Rectal smooth muscle tissue (tissue), 1 donor: ENCODE data around the gene CTSC.

Experiments used
- H3K27ac ChIP-seq: one replicate; pipeline ENCODE4 v1.7.0; 2013; ENCODE audit warnings: low read depth, low read length, inconsistent platforms
- H3K27me3 ChIP-seq: one replicate; pipeline ENCODE4 v1.7.0; 2013; ENCODE audit warnings: low read length; ENCODE audit not compliant: control insufficient read depth, insufficient read depth
- H3K36me3 ChIP-seq: one replicate; pipeline ENCODE4 v1.7.0; 2013; ENCODE audit warnings: low read length; ENCODE audit not compliant: control insufficient read depth, insufficient read depth
- H3K4me1 ChIP-seq: one replicate; pipeline ENCODE4 v1.7.0; 2013; ENCODE audit warnings: low read length; ENCODE audit not compliant: control insufficient read depth, insufficient read depth
- H3K4me3 ChIP-seq: one replicate; pipeline ENCODE4 v1.7.0; 2013; ENCODE audit warnings: low read length
- H3K9ac ChIP-seq: one replicate; pipeline ENCODE4 v1.7.0; 2013; ENCODE audit warnings: low read length

Gene CTSC

DNA sequence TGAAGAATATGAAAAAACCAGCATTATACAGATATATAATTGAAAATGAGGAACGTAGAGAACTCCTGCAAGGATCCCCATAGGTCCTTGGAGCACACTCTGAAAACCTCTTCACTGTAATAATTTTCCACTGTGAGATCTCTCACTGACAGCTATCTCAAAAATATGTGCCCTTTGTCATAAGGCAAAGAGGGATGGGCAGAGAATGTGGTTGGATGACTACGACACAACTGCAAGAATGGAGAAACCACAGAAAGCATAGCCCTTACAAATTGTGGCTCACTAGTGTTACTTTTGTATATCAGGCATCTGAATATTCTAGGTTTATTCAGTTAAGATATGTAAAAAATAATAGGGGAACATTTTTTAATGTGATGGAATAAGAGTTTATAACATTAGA, 7.9 kb upstream of the CTSC start:
- Histone ChIP-seq H3K27ac (no peak overlapping the region), H3K4me3 (no peak overlapping the region), H3K36me3 (no peaks in the 10 kb centered on the region), H3K27me3 (no peaks in the 10 kb centered on the region), H3K9ac (no peak overlapping the region), H3K4me1 (no peaks in the 10 kb centered on the region)

DNA sequence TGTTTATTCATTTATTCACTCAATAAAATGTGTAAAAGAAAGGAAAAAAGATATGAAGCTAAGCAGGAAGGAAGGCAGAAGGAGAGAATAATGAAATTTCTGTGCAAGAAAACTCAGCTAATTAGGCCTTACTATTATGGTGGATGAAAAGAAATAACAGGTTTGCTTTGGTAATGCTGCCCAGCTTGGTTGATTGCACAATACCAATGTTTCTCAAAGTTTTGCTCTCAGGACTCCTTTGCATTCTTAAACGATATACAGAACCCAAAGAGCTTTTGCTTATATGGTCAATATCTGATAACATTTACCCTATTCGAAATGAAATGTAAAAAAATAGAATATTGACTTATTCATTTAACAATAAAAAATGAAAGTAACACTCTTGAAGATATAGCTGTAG, 7.3 kb upstream of the CTSC start:
- Histone ChIP-seq H3K27ac (no peak overlapping the region), H3K9ac (no peak overlapping the region), H3K36me3 (no peaks in the 10 kb centered on the region), H3K27me3 (no peaks in the 10 kb centered on the region), H3K4me1 (no peaks in the 10 kb centered on the region), H3K4me3 (no peak overlapping the region)

DNA sequence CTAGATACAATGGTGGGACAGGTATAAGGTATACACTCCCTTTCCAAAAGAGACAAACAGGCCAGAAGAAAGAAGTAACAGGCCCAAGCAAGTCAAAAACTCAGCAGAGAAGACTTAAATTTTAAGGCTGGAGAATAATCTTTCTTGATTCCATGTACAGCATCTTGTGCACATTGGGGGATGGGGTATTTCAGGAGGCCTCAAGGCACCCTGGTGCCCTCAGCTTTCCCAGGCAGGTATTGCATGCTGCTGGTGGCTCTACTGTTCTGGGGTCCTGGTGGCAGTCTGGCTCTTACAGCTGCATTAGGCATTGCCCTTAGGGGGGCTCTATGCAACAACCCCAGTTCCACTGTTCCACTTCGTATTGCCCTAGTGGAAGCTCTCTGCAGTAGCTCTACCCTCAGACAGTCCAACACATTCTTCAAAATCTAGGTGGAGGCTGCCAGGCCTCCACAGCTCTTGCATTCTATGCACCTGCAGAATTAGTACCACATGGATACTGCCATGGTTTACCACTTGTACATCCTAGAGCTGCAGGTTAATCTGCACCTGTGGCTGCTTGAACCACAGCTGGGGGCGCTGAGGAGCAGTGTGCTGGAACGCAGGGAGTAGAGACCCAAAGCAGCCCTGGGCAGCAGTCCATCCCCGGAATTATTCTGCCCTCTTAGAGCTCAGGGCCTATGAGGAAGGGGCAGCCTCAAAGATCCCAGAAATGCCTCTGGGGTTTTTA, 4.2 kb upstream of the CTSC start:
- Histone ChIP-seq H3K4me1 (no peaks in the 10 kb centered on the region), H3K27me3 (no peaks in the 10 kb centered on the region), H3K27ac (no peak overlapping the region), H3K4me3 (no peak overlapping the region), H3K9ac (no peak overlapping the region), H3K36me3 (no peaks in the 10 kb centered on the region)

DNA sequence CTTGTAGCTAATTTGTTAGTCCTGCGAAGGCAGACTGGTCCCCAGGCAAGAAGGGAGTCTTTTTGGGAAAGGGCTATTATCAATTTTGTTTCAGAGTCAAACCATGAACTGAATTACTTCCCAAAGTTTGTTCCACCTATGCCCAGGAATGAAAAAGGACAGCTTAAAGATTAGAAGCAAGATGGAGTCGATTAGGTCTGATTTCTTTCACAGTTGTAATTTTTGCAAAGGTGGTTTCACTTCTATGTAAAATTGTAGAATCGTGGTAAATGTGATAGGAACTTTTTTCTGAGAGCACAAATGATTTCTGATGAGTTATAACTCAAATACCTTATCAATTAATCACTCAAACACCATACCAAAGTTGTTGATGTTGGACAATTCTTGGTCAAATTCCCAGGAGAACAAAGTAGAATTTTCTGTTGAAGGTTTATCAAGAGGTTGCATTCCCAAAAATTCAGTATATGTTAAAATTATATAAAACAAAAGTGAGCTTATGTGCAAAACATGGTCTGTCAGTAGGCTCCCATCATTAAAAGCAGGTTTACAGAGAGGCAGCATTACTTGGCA, 2.9 kb upstream of the CTSC start:
- no peaks in the 10 kb centered on the region for H3K27me3 ChIP-seq
- no peaks in the 10 kb centered on the region for H3K36me3 ChIP-seq
- H3K4me3 ChIP-seq: no peak overlapping the region
- H3K9ac ChIP-seq: no peak overlapping the region
- H3K4me1 ChIP-seq: no peaks in the 10 kb centered on the region
- H3K27ac ChIP-seq: no peak overlapping the region

DNA sequence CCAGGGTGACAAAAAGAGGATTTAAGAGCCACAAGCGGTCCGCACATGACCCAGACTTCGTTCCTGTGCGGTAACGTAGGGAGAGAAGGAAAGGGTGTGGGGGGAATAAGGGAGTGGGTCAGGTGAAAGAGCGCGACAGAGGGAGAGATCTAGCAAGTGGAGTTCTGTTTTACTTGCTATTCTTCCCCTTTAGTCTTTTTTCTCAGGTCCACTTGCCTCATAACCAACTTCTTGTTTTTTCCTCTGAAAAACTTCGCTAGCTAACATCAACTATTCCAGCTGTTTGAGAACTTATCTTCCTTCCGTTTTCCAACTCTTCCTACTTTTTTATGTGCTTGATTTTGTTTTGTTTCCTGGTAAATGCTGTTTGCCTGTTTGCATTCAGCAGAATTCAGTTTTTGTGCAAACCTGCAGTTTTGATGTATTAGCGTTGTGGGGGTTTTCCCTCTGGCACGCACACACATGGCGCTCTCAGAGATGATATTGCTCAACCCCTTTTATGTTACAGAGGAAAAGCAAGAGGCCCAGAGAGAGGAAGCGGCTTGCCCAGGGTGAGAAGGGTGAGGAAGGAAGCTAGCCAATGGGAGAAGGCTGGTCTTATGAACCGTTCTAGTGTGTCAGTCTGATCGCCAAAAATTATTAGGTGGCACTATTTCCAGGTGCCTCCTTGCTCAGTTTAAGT, 592 bp upstream of the CTSC start:
- Histone ChIP-seq H3K27me3 (no peaks in the 10 kb centered on the region), H3K36me3 (no peaks in the 10 kb centered on the region), H3K27ac (peak overlapping the region; percentile 50), H3K4me1 (no peaks in the 10 kb centered on the region), H3K4me3 (peak overlapping the region; percentile 98), H3K9ac (peak overlapping the region; percentile 45)

DNA sequence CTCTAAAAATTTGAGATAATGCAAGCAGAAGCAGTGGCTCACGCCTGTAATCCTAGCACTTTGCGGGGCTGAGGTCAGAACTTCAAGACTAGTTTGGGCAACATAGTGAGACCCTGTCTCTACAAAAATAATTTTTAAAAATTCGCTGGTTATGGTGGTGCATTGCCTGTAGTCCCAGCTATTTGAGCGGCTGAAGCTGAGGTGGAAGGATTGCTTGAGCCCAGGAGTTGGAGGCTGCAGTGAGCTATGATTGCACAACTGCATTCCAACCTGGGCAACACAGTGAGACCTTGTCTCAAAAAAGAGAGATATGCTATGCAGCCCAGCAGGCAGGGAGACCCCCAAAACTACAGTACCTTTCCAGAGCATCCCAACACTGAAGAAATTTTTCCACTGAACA, 2.3 kb downstream of the CTSC start:
- Histone ChIP-seq H3K9ac (no peak overlapping the region), H3K4me3 (peak overlapping the region; percentile 20), H3K27me3 (no peaks in the 10 kb centered on the region), H3K4me1 (no peaks in the 10 kb centered on the region), H3K27ac (no peak overlapping the region), H3K36me3 (no peaks in the 10 kb centered on the region)

DNA sequence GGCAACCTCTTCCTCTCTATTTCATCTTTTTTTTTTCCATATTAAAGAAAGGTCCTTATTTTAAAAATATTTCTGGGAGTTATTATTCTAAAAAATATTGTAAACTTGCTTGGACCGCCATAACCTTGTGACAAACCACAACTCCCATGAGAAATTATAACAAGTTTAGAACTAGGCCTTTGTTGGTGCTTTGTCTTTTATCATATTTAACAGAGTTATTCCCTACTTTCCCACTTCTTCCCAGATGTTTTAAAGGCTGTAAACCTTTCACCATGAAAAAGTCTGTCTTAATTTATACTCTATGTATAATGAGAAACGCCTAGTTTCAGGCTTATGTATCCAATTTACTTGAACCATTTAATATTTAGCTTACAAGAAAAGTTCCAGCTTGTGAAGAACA, 3.7 kb downstream of the CTSC start:
- Histone ChIP-seq H3K27ac (no peak overlapping the region), H3K27me3 (no peaks in the 10 kb centered on the region), H3K36me3 (no peaks in the 10 kb centered on the region), H3K4me3 (no peak overlapping the region), H3K9ac (no peak overlapping the region), H3K4me1 (no peaks in the 10 kb centered on the region)

DNA sequence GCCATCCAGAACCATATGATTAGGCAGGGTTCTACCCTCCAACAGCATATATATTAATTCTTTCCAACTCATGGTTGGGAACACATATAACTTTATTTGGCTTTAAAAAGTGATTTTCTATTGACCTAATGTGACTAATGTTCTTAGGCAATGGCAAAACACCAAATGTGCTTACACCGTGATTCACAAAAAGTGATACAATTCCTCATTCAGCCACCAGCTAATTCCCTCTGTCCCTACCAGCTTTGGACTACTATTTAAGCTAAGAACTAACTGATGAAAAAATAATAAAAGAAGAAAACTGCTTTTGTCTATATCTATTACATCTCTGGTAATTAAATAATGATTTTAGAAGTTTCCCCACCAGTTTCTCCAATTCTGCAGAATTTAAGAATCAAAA, 4.7 kb downstream of the CTSC start:
- no peaks in the 10 kb centered on the region for H3K36me3 ChIP-seq
- no peaks in the 10 kb centered on the region for H3K27me3 ChIP-seq
- H3K4me3 ChIP-seq: no peak overlapping the region
- H3K4me1 ChIP-seq: no peaks in the 10 kb centered on the region
- H3K9ac ChIP-seq: no peak overlapping the region
- H3K27ac ChIP-seq: no peak overlapping the region

DNA sequence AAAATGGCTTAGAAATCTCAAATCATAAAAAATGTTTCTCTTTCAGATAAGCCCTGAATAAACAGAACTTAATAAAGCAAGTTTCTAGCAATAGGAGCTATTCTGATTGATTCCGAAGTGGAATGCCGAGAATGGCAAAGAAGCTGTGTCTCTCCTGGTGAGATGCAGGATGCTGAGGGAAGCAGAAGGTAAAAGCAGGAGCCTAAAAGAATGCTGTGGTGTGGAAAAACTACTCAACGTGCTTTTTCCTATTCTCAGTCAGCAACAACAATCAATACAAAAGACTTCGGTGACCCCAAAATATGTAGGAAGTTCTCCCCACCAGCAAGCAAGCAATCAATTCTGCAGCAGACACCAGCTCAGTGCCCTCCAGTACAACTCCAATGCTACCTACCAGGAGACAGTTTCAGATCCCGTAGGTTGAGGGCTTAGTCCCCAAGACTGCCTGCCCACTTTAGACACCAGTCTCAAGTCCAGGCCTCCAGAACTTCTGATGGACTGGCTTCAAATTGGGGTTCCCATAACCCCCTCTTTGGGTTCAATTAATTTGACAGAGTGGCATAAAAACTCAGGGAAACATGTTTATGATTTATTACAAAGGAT, 6.6 kb downstream of the CTSC start:
- Histone ChIP-seq H3K4me1 (no peaks in the 10 kb centered on the region), H3K36me3 (no peaks in the 10 kb centered on the region), H3K9ac (no peak overlapping the region)

DNA sequence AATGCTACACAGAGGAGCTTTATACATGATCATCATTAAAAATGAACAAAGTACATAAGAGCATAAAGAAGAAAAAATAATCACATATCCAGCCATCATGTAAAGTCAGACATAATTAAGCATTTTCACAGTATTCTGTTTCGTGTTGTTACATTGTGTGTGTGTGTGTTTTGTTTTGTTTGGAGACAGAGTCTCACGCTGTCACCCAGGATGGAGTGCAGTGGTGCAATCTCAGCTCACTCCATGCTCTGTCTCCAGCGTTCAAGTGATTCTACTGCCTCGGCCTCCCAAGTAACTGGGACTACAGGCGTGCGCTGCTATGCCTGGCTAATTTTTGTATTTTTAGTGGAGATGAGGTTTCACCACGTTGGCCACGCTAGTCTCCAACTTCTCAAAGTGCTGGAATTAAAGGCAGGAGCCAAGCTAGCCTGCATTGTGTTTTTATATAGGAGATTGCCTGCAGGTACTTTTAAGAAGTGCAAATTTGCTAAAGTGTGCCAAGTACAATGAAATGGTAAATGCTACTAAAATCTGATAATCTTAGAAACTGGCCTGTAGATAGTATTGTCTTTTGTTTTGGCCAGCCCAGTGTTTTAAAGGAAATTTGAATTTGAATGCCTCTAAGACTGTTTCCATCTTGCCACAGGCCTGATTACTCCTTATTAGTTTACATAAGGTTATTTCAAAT, 7.8 kb downstream of the CTSC start:
- no peak overlapping the region for H3K4me3 ChIP-seq
- H3K36me3 ChIP-seq: peaks cover 2% of the 10 kb centered on the region
- H3K9ac ChIP-seq: no peak overlapping the region
- H3K27me3 ChIP-seq: no peaks in the 10 kb centered on the region
- H3K4me1 ChIP-seq: no peaks in the 10 kb centered on the region
- no peak overlapping the region for H3K27ac ChIP-seq

More for the DNA sequence above, 6.6 kb downstream of the CTSC start:
- Histone ChIP-seq H3K27me3 (no peaks in the 10 kb centered on the region), H3K27ac (no peak overlapping the region), H3K4me3 (no peak overlapping the region)

DNA sequence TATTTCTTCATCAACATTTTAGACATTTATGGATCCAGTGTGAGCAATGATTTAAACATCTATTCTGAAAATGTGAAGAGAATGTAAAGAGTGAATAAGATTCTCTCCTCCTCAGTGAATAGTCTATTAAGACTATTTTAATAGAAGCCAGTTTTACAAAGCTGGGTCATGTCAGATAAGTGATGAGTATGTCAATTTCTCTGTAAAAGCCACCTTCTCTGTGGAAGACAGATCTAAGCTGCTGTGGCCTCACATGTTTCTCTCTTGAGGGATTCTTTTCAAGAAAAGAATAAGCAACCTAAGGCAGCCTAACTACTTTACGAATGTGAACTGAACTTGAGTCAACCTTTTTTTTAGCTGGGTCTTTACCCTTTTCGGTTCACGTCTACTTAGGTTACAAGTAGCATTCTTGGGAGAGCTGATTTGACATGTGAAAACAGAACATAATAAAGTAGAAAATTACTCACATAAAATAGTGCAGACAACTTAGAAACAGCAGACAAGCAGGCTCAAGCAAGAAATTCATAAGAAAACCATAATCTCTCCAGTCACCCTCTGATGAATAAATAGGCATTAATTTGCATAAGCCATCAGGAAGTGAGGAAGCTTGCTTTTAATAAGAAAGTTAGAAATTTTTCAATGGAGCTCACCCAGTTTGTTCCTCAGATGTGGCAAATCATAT, 9.9 kb downstream of the CTSC start:
- H3K4me1 ChIP-seq: no peaks in the 10 kb centered on the region
- no peak overlapping the region for H3K4me3 ChIP-seq
- H3K27me3 ChIP-seq: no peaks in the 10 kb centered on the region
- H3K27ac ChIP-seq: no peak overlapping the region
- H3K36me3 ChIP-seq: peaks cover 2% of the 10 kb centered on the region
- H3K9ac ChIP-seq: no peak overlapping the region

DNA sequence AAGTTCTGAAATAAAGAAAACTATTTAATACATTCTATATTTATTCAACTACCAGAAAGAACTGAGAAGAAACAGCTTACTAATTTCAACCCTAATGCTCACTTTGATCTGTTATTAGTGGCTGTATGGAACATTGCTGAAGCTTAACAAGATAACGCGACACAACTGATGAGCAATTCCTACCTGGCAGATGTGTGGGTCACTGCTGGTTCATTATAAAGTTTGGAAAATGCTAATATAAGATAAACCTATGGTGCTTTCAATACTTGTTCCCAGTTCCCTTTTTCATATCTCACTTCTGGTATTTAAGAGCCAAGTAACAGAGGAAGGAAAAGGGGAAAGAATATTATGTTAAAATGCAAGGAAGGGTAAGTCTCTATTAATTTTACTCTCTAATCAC, 10.5 kb downstream of the CTSC start:
- Histone ChIP-seq H3K36me3 (peaks cover 2% of the 10 kb centered on the region), H3K9ac (no peak overlapping the region), H3K4me3 (no peak overlapping the region), H3K27ac (no peak overlapping the region), H3K27me3 (no peaks in the 10 kb centered on the region), H3K4me1 (no peaks in the 10 kb centered on the region)
